RWPE1 (cell line): ENCODE data around the gene RNPEP.

Experiments used
- CTCF ChIA-PET: fragments of 350-600 bp; sonication (Branson Sonifier 250); formaldehyde crosslinking; extraction: SDS; loops from one replicate; lab custom pipeline; 2021; lab: Yijun Ruan, JAX
- POLR2A ChIA-PET: fragments of 400-600 bp; formaldehyde crosslinking; extraction: SDS; loops from one replicate; lab custom pipeline; 2020; ENCODE audit warnings: antibody characterized with exemption; ENCODE audit not compliant: low non-redundant PET; lab: Yijun Ruan, JAX
- DNase-seq: peaks from one replicate; pipeline ENCODE4 v3.0.0; 2012; ENCODE audit warnings: low spot score
- H3K27ac ChIP-seq: fragments of 450-650 bp; 2 replicates; pipeline ENCODE4 v1.5.1; 2017
- CTCF ChIP-seq: fragments of 450-650 bp; conservative IDR thresholded peaks from 2 replicates; pipeline ENCODE4 v1.5.1; 2017; ENCODE audit warnings: low read depth, mild to moderate bottlenecking

The RNPEP gene

GRCh38 chr1:201989354-201990128 is 7.1 kb downstream of the RNPEP start:
- ChIA-PET CTCF (interaction anchor here (0.6 to 3.6 kb wide), 5 partner anchors 10 to 583 kb away, joined by 3 to 28 read pairs (median 6); no protein-coding TSS in a partner anchor), POLR2A (no interaction called here)
- TF ChIP-seq CTCF = no peak
- peak overlapping the region; percentile 43 for H3K27ac ChIP-seq
- no peak for DNase-seq

- no peak overlapping the region for H3K27ac ChIP-seq
- no peak for TF ChIP-seq CTCF
- ChIA-PET CTCF (interaction anchor here (0.6 kb wide), 1 partner anchor 9 kb away, joined by 3 read pairs; no protein-coding TSS in a partner anchor), POLR2A (no interaction called here)
- no peak for DNase-seq
These were observed 8.0 kb downstream of the RNPEP start for GRCh38 chr1:201990427-201990826.

GRCh38 chr1:201999625-202000238 is 17.3 kb downstream of the RNPEP start:
- TF ChIP-seq CTCF = peak; percentile 63
- no peak overlapping the region for H3K27ac ChIP-seq
- POLR2A ChIA-PET = no interaction called here
- CTCF ChIA-PET = interaction anchor here (0.5 to 2.5 kb wide), 46 partner anchors 9 to 995 kb away, joined by 3 to 41 read pairs (median 4); partner anchors contain the start of genes GPR37L1 and RNPEP
- DNase-seq = peak; percentile 78

GRCh38 chr1:202002507-202002906 is 20.1 kb downstream of the RNPEP start:
- DNase-seq = no peak
- CTCF ChIA-PET = interaction anchor here (0.6 to 1.2 kb wide), 3 partner anchors 107 to 329 kb away, joined by 3 to 5 read pairs (median 4); no protein-coding TSS in a partner anchor

GRCh38 chr1:202004711-202005110 is 22.3 kb downstream of the RNPEP start:
- POLR2A ChIA-PET = interaction anchor here (0.5 kb wide), 1 partner anchor 8 kb away, joined by 3 read pairs; no protein-coding TSS in a partner anchor
- TF ChIP-seq CTCF = no peak
- DNase-seq = no peak
- CTCF ChIA-PET = interaction anchor here (0.7 to 10.1 kb wide), 2 partner anchors 108 to 116 kb away, joined by 8 to 114 read pairs; partner anchors contain the start of gene GPR37L1
- H3K27ac ChIP-seq = peak overlapping the region; percentile 18; the same call in 1 of the 2 replicates

More at GRCh38 chr1:202002507-202002906, 20.1 kb downstream of the RNPEP start:
- POLR2A ChIA-PET = interaction anchor here (0.6 kb wide), 1 partner anchor 116 kb away, joined by 3 read pairs; no protein-coding TSS in a partner anchor
- TF ChIP-seq CTCF = no peak
- no peak overlapping the region for H3K27ac ChIP-seq

- TF ChIP-seq CTCF = peak; percentile 30
- H3K27ac ChIP-seq = 0 out of 2 replicates have a peak overlapping the region, but pooled peaks have one; percentile 18
- CTCF ChIA-PET = interaction anchor here (0.5 to 10.1 kb wide), 9 partner anchors 9 to 129 kb away, joined by 3 to 114 read pairs (median 5); partner anchors contain the start of gene GPR37L1
- peak; percentile 51 for DNase-seq
- POLR2A ChIA-PET = no interaction called here
These were observed 23.5 kb downstream of the RNPEP start for GRCh38 chr1:202005958-202006357.
